PC-3 (cell line): Measurements from ENCODE around the gene LRCH1. TPM values are rescaled to one million over a fixed set of nuclear protein-coding genes. Genes with fewer than 3 reads are reported as not detected.

Experiments
- ATAC-seq: fragments of 200-7000 bp; cut with Tn5 transposase; 2 replicates; pipeline ENCODE4 v1.9.1; 2020; ENCODE audit warnings: mild to moderate bottlenecking, moderate library complexity
- BruUV-seq: library from RNA; stranded (reverse); fragments of 400-500 nt; replicated peaks from 2 replicates; lab custom pipeline; 2021; lab: Mats Ljungman, UMichigan
- CTCF ChIA-PET: fragments of 300-600 bp; sonication (Branson Sonifier 250); formaldehyde crosslinking; loops from one replicate; lab custom pipeline; 2022; ENCODE audit warnings: antibody characterized with exemption; lab: Charles Lee
- POLR2A ChIA-PET: fragments of 300-600 bp; sonication (Branson Sonifier 250); formaldehyde crosslinking; loops from one replicate; lab custom pipeline; 2022; ENCODE audit warnings: antibody characterized with exemption; ENCODE audit not compliant: unreplicated experiment; lab: Charles Lee
- DNase-seq: peaks from one replicate; pipeline ENCODE4 v3.0.0-alpha.2; 2015
- H2AFZ ChIP-seq: fragments of 300-600 bp; sonication (generic); 2 replicates; pipeline ENCODE4 v1.6.0; 2016; ENCODE audit warnings: antibody characterized with exemption, low read length
- H3F3A ChIP-seq: fragments of 300-600 bp; sonication (generic); one replicate; pipeline ENCODE4 v1.6.0; 2017; ENCODE audit warnings: antibody characterized with exemption, low read length, control low read depth, mild to moderate bottlenecking; ENCODE audit not compliant: unreplicated experiment
- H3K27ac ChIP-seq: fragments of 300-600 bp; sonication (generic); 2 replicates; pipeline ENCODE4 v1.5.1; 2016; ENCODE audit warnings: mild to moderate bottlenecking, low read length
- H3K27me3 ChIP-seq: fragments of 300-600 bp; sonication (generic); 2 replicates; pipeline ENCODE4 v1.6.1; 2016; ENCODE audit warnings: low read length, mixed read lengths
- H3K36me3 ChIP-seq: fragments of 300-600 bp; sonication (generic); 2 replicates; pipeline ENCODE4 v1.6.1; 2016; ENCODE audit warnings: low read depth, mixed run types, low read length, mixed read lengths
- H3K4me1 ChIP-seq: fragments of 300-600 bp; sonication (generic); 2 replicates; pipeline ENCODE4 v1.5.1; 2016; ENCODE audit warnings: low read length; ENCODE audit not compliant: insufficient read depth
- H3K4me2 ChIP-seq: fragments of 300-600 bp; sonication (generic); 2 replicates; pipeline ENCODE4 v1.6.0; 2016; ENCODE audit warnings: low read length
- H3K4me3 ChIP-seq: fragments of 300-600 bp; sonication (generic); 2 replicates; pipeline ENCODE4 v1.5.1; 2016; ENCODE audit warnings: mild to moderate bottlenecking, low read length, mixed read lengths
- H3K79me2 ChIP-seq: fragments of 300-600 bp; sonication (generic); 2 replicates; pipeline ENCODE4 v1.6.1; 2017; ENCODE audit warnings: low read length, mixed read lengths
- H3K9ac ChIP-seq: fragments of 300-600 bp; sonication (generic); 2 replicates; pipeline ENCODE4 v1.6.0; 2016; ENCODE audit warnings: mild to moderate bottlenecking, low read length
- H3K9me2 ChIP-seq: fragments of 300-600 bp; sonication (generic); replicated peaks from 2 replicates; pipeline ENCODE4 v1.6.1; 2016; ENCODE audit warnings: mixed run types, low read length, mixed read lengths
- H3K9me3 ChIP-seq: fragments of 300-600 bp; sonication (generic); 2 replicates; pipeline ENCODE4 v1.6.1; 2016; ENCODE audit warnings: low read length, mixed read lengths
- H4K20me1 ChIP-seq: fragments of 300-600 bp; sonication (generic); 2 replicates; pipeline ENCODE4 v1.6.1; 2016; ENCODE audit warnings: low read length, mixed read lengths
- CTCF ChIP-seq: fragments of 300-600 bp; sonication (generic); conservative IDR thresholded peaks from 2 replicates; pipeline ENCODE4 v1.5.1; 2017; ENCODE audit warnings: antibody characterized with exemption, low read depth, mild to moderate bottlenecking, low read length
- EZH2 ChIP-seq: fragments of 300-600 bp; sonication (generic); IDR thresholded peaks from one replicate; pipeline ENCODE4 v1.6.1; 2017; ENCODE audit warnings: antibody characterized with exemption, mild to moderate bottlenecking, low read length; ENCODE audit not compliant: unreplicated experiment
- EZH2phosphoT487 ChIP-seq: fragments of 300-600 bp; sonication (generic); IDR thresholded peaks from 2 replicates; pipeline ENCODE4 v1.6.1; 2018; ENCODE audit warnings: mild to moderate bottlenecking, antibody characterized with exemption, low read length, borderline replicate concordance
- intact Hi-C: fragments of 100-400 bp; cut with micrococcal nuclease; formaldehyde crosslinking; loops from 2 replicates; pipeline ENCODE4 v1.9.0; 2023
- total RNA-seq: library from RNA; depleted of rRNA; stranded (reverse); fragments of >200 nt; gene quantifications from 2 replicates; pipeline ENCODE4 v1.2.3, GENCODE V29; 2014

LRCH1 gene
- total RNA-seq, 1 experiment from 2014 or later: 4.3 TPM

- peaks cover 68% of the 10 kb centered on the region for H3K79me2 ChIP-seq
- DNase-seq (no peak), ATAC-seq (no peak)
- no peak overlapping the region for H3K4me3 ChIP-seq
- no peaks in the 10 kb centered on the region for H4K20me1 ChIP-seq
- no peaks in the 10 kb centered on the region for H3K9me3 ChIP-seq
- no peak overlapping the region for H3K9ac ChIP-seq
- no peak overlapping the region for H3K4me2 ChIP-seq
- intact Hi-C loops: no loop called here
- BruUV-seq: no TSS peak
- H3K4me1 ChIP-seq: no peaks in the 10 kb centered on the region
- CTCF ChIA-PET: no interaction called here
- H3K27ac ChIP-seq: no peak overlapping the region
- no peaks in the 10 kb centered on the region for H3K36me3 ChIP-seq
- no peaks in the 10 kb centered on the region for H3K9me2 ChIP-seq
- H3K27me3 ChIP-seq: no peaks in the 10 kb centered on the region
- no peak overlapping the region for H2AFZ ChIP-seq
- POLR2A ChIA-PET: no interaction called here
- no peaks in the 10 kb centered on the region for H3F3A ChIP-seq
- no peak for TF ChIP-seq EZH2
- no peak for TF ChIP-seq EZH2phosphoT487
- no peak for TF ChIP-seq CTCF
These were observed 67.1 kb downstream of the LRCH1 start for GRCh38 chr13:46620029-46620428.

- no peaks in the 10 kb centered on the region for H3K9me2 ChIP-seq
- no TSS peak for BruUV-seq
- DNase-seq (no peak), ATAC-seq (no peak)
- no peaks in the 10 kb centered on the region for H3K36me3 ChIP-seq
- H3K4me2 ChIP-seq: no peak overlapping the region
- no peaks in the 10 kb centered on the region for H3F3A ChIP-seq
- H3K79me2 ChIP-seq: peaks cover 68% of the 10 kb centered on the region
- ChIA-PET POLR2A (no interaction called here), CTCF (no interaction called here)
- no peak overlapping the region for H3K9ac ChIP-seq
- H3K4me3 ChIP-seq: no peak overlapping the region
- H3K27ac ChIP-seq: no peak overlapping the region
- H3K27me3 ChIP-seq: no peaks in the 10 kb centered on the region
- no peaks in the 10 kb centered on the region for H4K20me1 ChIP-seq
- H3K9me3 ChIP-seq: no peaks in the 10 kb centered on the region
- TF ChIP-seq EZH2 (no peak), EZH2phosphoT487 (no peak), CTCF (no peak)
- no peaks in the 10 kb centered on the region for H3K4me1 ChIP-seq
- intact Hi-C loops: no loop called here
- no peak overlapping the region for H2AFZ ChIP-seq
These were observed 67.5 kb downstream of the LRCH1 start for GRCh38 chr13:46620471-46620870.

- Histone ChIP-seq H2AFZ (no peak overlapping the region), H4K20me1 (no peaks in the 10 kb centered on the region), H3F3A (no peaks in the 10 kb centered on the region), H3K4me3 (no peak overlapping the region), H3K9ac (no peak overlapping the region), H3K4me1 (no peaks in the 10 kb centered on the region), H3K27ac (no peak overlapping the region), H3K79me2 (peaks cover 69% of the 10 kb centered on the region), H3K4me2 (no peak overlapping the region), H3K27me3 (no peaks in the 10 kb centered on the region), H3K36me3 (no peaks in the 10 kb centered on the region), H3K9me3 (no peaks in the 10 kb centered on the region), H3K9me2 (no peaks in the 10 kb centered on the region)
- CTCF ChIA-PET: no interaction called here
- TF ChIP-seq CTCF: no peak
- TF ChIP-seq EZH2: no peak
- no peak for TF ChIP-seq EZH2phosphoT487
- no peak for ATAC-seq
- POLR2A ChIA-PET: no interaction called here
- no peak for DNase-seq
- BruUV-seq: no TSS peak
- intact Hi-C loops: no loop called here
These were observed 68.2 kb downstream of the LRCH1 start for GRCh38 chr13:46621133-46621532.
